ENCODE measurements around the gene TRIM33.
"Not testable (repeated sequence)": the region's sequence is repeated elsewhere in the genome, so short reads cannot be mapped to it uniquely, and the experiment has no call there.

The TRIM33 gene

GRCh38 chr1:114446198-114446597, 64.8 kb downstream of the TRIM33 start:
- no peak overlapping the region for H3K4me2 ChIP-seq (ENCODE audit: insufficient read depth, low read length, poor library complexity, severe bottlenecking)
- H3K4me3 ChIP-seq (ENCODE audit: low read length in 2 of 2): no peak overlapping the region
- H2BK120ac ChIP-seq (ENCODE audit: low read depth, low read length): no peak overlapping the region
- no peak overlapping the region for H3K23ac ChIP-seq (ENCODE audit: low read depth, low read length, poor library complexity)
- no peak overlapping the region for H2AK5ac ChIP-seq (ENCODE audit: low read depth, low read length)
- H4K8ac ChIP-seq (ENCODE audit: low read depth, low read length): no peak overlapping the region
- H3K18ac ChIP-seq (ENCODE audit: low read length): no peak overlapping the region
- no peak overlapping the region for H2AFZ ChIP-seq (ENCODE audit: low read length)
- no peak overlapping the region for H2BK5ac ChIP-seq (ENCODE audit: low read length)
- no peak overlapping the region for H4K91ac ChIP-seq (ENCODE audit: low read depth, low read length, poor library complexity)
- H3K27ac ChIP-seq (replicated peaks; ENCODE audit: low read length): no peak overlapping the region
- no peak overlapping the region for H3K4ac ChIP-seq (ENCODE audit: low read length)
- H3K27me3 ChIP-seq (ENCODE audit: control insufficient read depth in 3 of 3, insufficient read depth in 3 of 3, low read depth in 1 of 3, low read length in 3 of 3): no peaks in the 10 kb centered on the region
- H3K4me1 ChIP-seq (ENCODE audit: control insufficient read depth in 2 of 2, insufficient read depth in 1 of 2, low read depth in 1 of 2, low read length in 2 of 2): no peaks in the 10 kb centered on the region
- H3K79me1 ChIP-seq (ENCODE audit: low read depth, low read length): peaks cover 2% of the 10 kb centered on the region
- no peak overlapping the region for H3K14ac ChIP-seq (ENCODE audit: low read length)
- WGBS, 2 donors (ENCODE audit: extremely low coverage in 2 of 2, insufficient read length in 2 of 2, insufficient replicate concordance in 1 of 2): no CpG with 5 or more reads among the region's 1 CpG
- no peak for DNase-seq (ENCODE audit: low spot score)
- H2BK12ac ChIP-seq (ENCODE audit: low read length): no peak overlapping the region
- H2BK15ac ChIP-seq (ENCODE audit: low read length): no peak overlapping the region
- no peak overlapping the region for H3K9ac ChIP-seq (ENCODE audit: low read depth, low read length, poor library complexity)
- H3K36me3 ChIP-seq (replicated peaks in 1 of 2; ENCODE audit: control insufficient read depth in 2 of 2, insufficient read depth in 2 of 2, low read length in 2 of 2): peaks cover 6 to 90% of the 10 kb centered on the region in 2 donors
- H3K9me3 ChIP-seq (replicated peaks in 1 of 2; ENCODE audit: control insufficient read depth in 2 of 2, insufficient read depth in 1 of 2, low read depth in 1 of 2, low read length in 2 of 2): no peaks in the 10 kb centered on the region

- H3K4ac ChIP-seq (ENCODE audit: low read length); H4K91ac ChIP-seq (ENCODE audit: low read depth, low read length, poor library complexity); H2AK5ac ChIP-seq (ENCODE audit: low read depth, low read length); H3K79me1 ChIP-seq (ENCODE audit: low read depth, low read length); H3K23ac ChIP-seq (ENCODE audit: low read depth, low read length, poor library complexity); H3K4me2 ChIP-seq (ENCODE audit: insufficient read depth, low read length, poor library complexity, severe bottlenecking); H3K9me3 ChIP-seq (replicated peaks in 1 of 2; ENCODE audit: control insufficient read depth in 2 of 2, insufficient read depth in 1 of 2, low read depth in 1 of 2, low read length in 2 of 2); H3K27me3 ChIP-seq (ENCODE audit: control insufficient read depth in 3 of 3, insufficient read depth in 3 of 3, low read depth in 1 of 3, low read length in 3 of 3); DNase-seq (ENCODE audit: low spot score); H3K14ac ChIP-seq (ENCODE audit: low read length); H3K27ac ChIP-seq (replicated peaks; ENCODE audit: low read length); H3K18ac ChIP-seq (ENCODE audit: low read length); H3K4me3 ChIP-seq (ENCODE audit: low read length in 2 of 2); H2AFZ ChIP-seq (ENCODE audit: low read length); H2BK5ac ChIP-seq (ENCODE audit: low read length); H2BK120ac ChIP-seq (ENCODE audit: low read depth, low read length); H3K4me1 ChIP-seq (ENCODE audit: control insufficient read depth in 2 of 2, insufficient read depth in 1 of 2, low read depth in 1 of 2, low read length in 2 of 2); H2BK15ac ChIP-seq (ENCODE audit: low read length); H4K8ac ChIP-seq (ENCODE audit: low read depth, low read length); H3K9ac ChIP-seq (ENCODE audit: low read depth, low read length, poor library complexity); H2BK12ac ChIP-seq (ENCODE audit: low read length): not testable (repeated sequence)
- H3K36me3 ChIP-seq (replicated peaks in 1 of 2; ENCODE audit: control insufficient read depth in 2 of 2, insufficient read depth in 2 of 2, low read length in 2 of 2): peaks cover 6 to 85% of the 10 kb centered on the region in 2 donors
- WGBS, 2 donors (ENCODE audit: extremely low coverage in 2 of 2, insufficient read length in 2 of 2, insufficient replicate concordance in 1 of 2): no CpG with 5 or more reads among the region's 4 CpGs
These were observed 67.8 kb downstream of the TRIM33 start for GRCh38 chr1:114443226-114443625.

GRCh38 chr1:114441332-114441731, 69.7 kb downstream of the TRIM33 start:
- WGBS, 2 donors (ENCODE audit: extremely low coverage in 2 of 2, insufficient read length in 2 of 2, insufficient replicate concordance in 1 of 2): no CpG with 5 or more reads among the region's 3 CpGs

GRCh38 chr1:114439369-114439768, 71.6 kb downstream of the TRIM33 start:
- H3K9ac ChIP-seq (ENCODE audit: low read depth, low read length, poor library complexity): no peak overlapping the region
- no CpG with 5 or more reads among the region's 4 CpGs for WGBS, 2 donors (ENCODE audit: extremely low coverage in 2 of 2, insufficient read length in 2 of 2, insufficient replicate concordance in 1 of 2)
- no peak overlapping the region for H2BK12ac ChIP-seq (ENCODE audit: low read length)
- H3K9me3 ChIP-seq (replicated peaks in 1 of 2; ENCODE audit: control insufficient read depth in 2 of 2, insufficient read depth in 1 of 2, low read depth in 1 of 2, low read length in 2 of 2): peaks cover 0 to 7% of the 10 kb centered on the region in 2 donors
- no peak overlapping the region for H3K4me2 ChIP-seq (ENCODE audit: insufficient read depth, low read length, poor library complexity, severe bottlenecking)
- no peaks in the 10 kb centered on the region for H3K4me1 ChIP-seq (ENCODE audit: control insufficient read depth in 2 of 2, insufficient read depth in 1 of 2, low read depth in 1 of 2, low read length in 2 of 2)
- H2BK120ac ChIP-seq (ENCODE audit: low read depth, low read length): no peak overlapping the region
- H4K8ac ChIP-seq (ENCODE audit: low read depth, low read length): no peak overlapping the region
- DNase-seq (ENCODE audit: low spot score): no peak
- H3K27ac ChIP-seq (replicated peaks; ENCODE audit: low read length): no peak overlapping the region
- no peak overlapping the region for H4K91ac ChIP-seq (ENCODE audit: low read depth, low read length, poor library complexity)
- H3K4ac ChIP-seq (ENCODE audit: low read length): no peak overlapping the region
- H3K14ac ChIP-seq (ENCODE audit: low read length): no peak overlapping the region
- no peak overlapping the region for H2BK5ac ChIP-seq (ENCODE audit: low read length)
- no peak overlapping the region for H2AK5ac ChIP-seq (ENCODE audit: low read depth, low read length)
- no peak overlapping the region for H2BK15ac ChIP-seq (ENCODE audit: low read length)
- H3K36me3 ChIP-seq (replicated peaks in 1 of 2; ENCODE audit: control insufficient read depth in 2 of 2, insufficient read depth in 2 of 2, low read length in 2 of 2): peaks cover 2 to 53% of the 10 kb centered on the region in 2 donors
- H2AFZ ChIP-seq (ENCODE audit: low read length): no peak overlapping the region
- no peaks in the 10 kb centered on the region for H3K27me3 ChIP-seq (ENCODE audit: control insufficient read depth in 3 of 3, insufficient read depth in 3 of 3, low read depth in 1 of 3, low read length in 3 of 3)
- H3K23ac ChIP-seq (ENCODE audit: low read depth, low read length, poor library complexity): no peak overlapping the region
- no peak overlapping the region for H3K18ac ChIP-seq (ENCODE audit: low read length)
- H3K79me1 ChIP-seq (ENCODE audit: low read depth, low read length): peaks cover 4% of the 10 kb centered on the region
- H3K4me3 ChIP-seq (ENCODE audit: low read length in 2 of 2): no peak overlapping the region

More at GRCh38 chr1:114441332-114441731, 69.7 kb downstream of the TRIM33 start:
- H2BK15ac ChIP-seq (ENCODE audit: low read length): no peak overlapping the region
- no peak overlapping the region for H3K14ac ChIP-seq (ENCODE audit: low read length)
- H3K4me3 ChIP-seq (ENCODE audit: low read length in 2 of 2): no peak overlapping the region
- H2BK12ac ChIP-seq (ENCODE audit: low read length): no peak overlapping the region
- H3K27me3 ChIP-seq (ENCODE audit: control insufficient read depth in 3 of 3, insufficient read depth in 3 of 3, low read depth in 1 of 3, low read length in 3 of 3): no peaks in the 10 kb centered on the region
- DNase-seq (ENCODE audit: low spot score): no peak
- no peak overlapping the region for H2AK5ac ChIP-seq (ENCODE audit: low read depth, low read length)
- no peak overlapping the region for H2BK120ac ChIP-seq (ENCODE audit: low read depth, low read length)
- H3K4ac ChIP-seq (ENCODE audit: low read length): no peak overlapping the region
- peaks cover 2 to 70% of the 10 kb centered on the region in 2 donors for H3K36me3 ChIP-seq (replicated peaks in 1 of 2; ENCODE audit: control insufficient read depth in 2 of 2, insufficient read depth in 2 of 2, low read length in 2 of 2)
- H3K27ac ChIP-seq (replicated peaks; ENCODE audit: low read length): no peak overlapping the region
- no peak overlapping the region for H3K9ac ChIP-seq (ENCODE audit: low read depth, low read length, poor library complexity)
- no peak overlapping the region for H2AFZ ChIP-seq (ENCODE audit: low read length)
- H3K23ac ChIP-seq (ENCODE audit: low read depth, low read length, poor library complexity): no peak overlapping the region
- peaks cover 2% of the 10 kb centered on the region for H3K79me1 ChIP-seq (ENCODE audit: low read depth, low read length)
- H3K4me1 ChIP-seq (ENCODE audit: control insufficient read depth in 2 of 2, insufficient read depth in 1 of 2, low read depth in 1 of 2, low read length in 2 of 2): no peaks in the 10 kb centered on the region
- H3K9me3 ChIP-seq (replicated peaks in 1 of 2; ENCODE audit: control insufficient read depth in 2 of 2, insufficient read depth in 1 of 2, low read depth in 1 of 2, low read length in 2 of 2): peaks cover 0 to 7% of the 10 kb centered on the region in 2 donors
- no peak overlapping the region for H4K8ac ChIP-seq (ENCODE audit: low read depth, low read length)
- H2BK5ac ChIP-seq (ENCODE audit: low read length): no peak overlapping the region
- H3K18ac ChIP-seq (ENCODE audit: low read length): no peak overlapping the region
- no peak overlapping the region for H4K91ac ChIP-seq (ENCODE audit: low read depth, low read length, poor library complexity)
- no peak overlapping the region for H3K4me2 ChIP-seq (ENCODE audit: insufficient read depth, low read length, poor library complexity, severe bottlenecking)

Data from neuronal stem cell (in vitro differentiated cells).